Endothelial cell of umbilical vein (primary cell): ENCODE data around the gene ATP5MC2. TPM values are rescaled to one million over a fixed set of nuclear protein-coding genes. Genes with fewer than 3 reads are reported as not detected.
"Not testable (repeated sequence)": the region's sequence is repeated elsewhere in the genome, so short reads cannot be mapped to it uniquely, and the experiment has no call there.

Experiments
- BruUV-seq: library from RNA; stranded (reverse); fragments of 400-500 nt; replicated peaks from 2 replicates; lab custom pipeline; 2021; lab: Mats Ljungman, UMichigan
- CTCF ChIA-PET: fragments of 300-600, 350-600 bp; sonication (Branson Sonifier 250); formaldehyde crosslinking; loops from one replicate; lab custom pipeline; 2021; ENCODE audit warnings: antibody characterized with exemption, inconsistent platforms; lab: Charles Lee
- POLR2A ChIA-PET: fragments of 300-600, 350-600 bp; sonication (Branson Sonifier 250); formaldehyde crosslinking; loops from one replicate; lab custom pipeline; 2021; ENCODE audit warnings: antibody characterized with exemption, inconsistent platforms; lab: Charles Lee
- DNase-seq: peaks from one replicate; pipeline ENCODE4 v3.0.0-alpha.2; 2011; ENCODE audit warnings: low read depth, low spot score
- FAIRE-seq: peaks from 2 replicates; lab custom pipeline; 2011; peaks lifted over from hg19 to GRCh38; lab: Jason Lieb, UNC
- H2AFZ ChIP-seq: 2 replicates; pipeline ENCODE4 v1.6.0; 2012; ENCODE audit warnings: low read depth, low read length, control low read depth, inconsistent platforms
- H3K27ac ChIP-seq: 2 replicates; pipeline ENCODE4 v1.5.1; 2011; ENCODE audit warnings: low read depth, mild to moderate bottlenecking, control low read depth, low read length, moderate library complexity; ENCODE audit not compliant: insufficient read depth
- H3K27me3 ChIP-seq, 2 experiments: 2 replicates each; pipeline versions ENCODE4 v1.6.0 to v1.6.1; 2011; ENCODE audit warnings: low read length in 2 of 2, mixed read lengths in 1 of 2; ENCODE audit not compliant: control insufficient read depth in 2 of 2, insufficient read depth in 2 of 2
- H3K36me3 ChIP-seq, 2 experiments: 2 replicates in 1 of 2; 3 replicates in 1 of 2; pipeline ENCODE4 v1.5.1; 2011; ENCODE audit warnings: low read length in 2 of 2, mild to moderate bottlenecking in 1 of 2, moderate library complexity in 1 of 2; ENCODE audit not compliant: control insufficient read depth in 2 of 2, insufficient read depth in 2 of 2; ENCODE audit errors: extremely low read depth in 1 of 2
- H3K4me1 ChIP-seq: 3 replicates; pipeline ENCODE4 v1.5.1; 2011; ENCODE audit warnings: mild to moderate bottlenecking, low read length; ENCODE audit not compliant: control insufficient read depth, insufficient read depth; ENCODE audit errors: extremely low read depth
- H3K4me2 ChIP-seq: 2 replicates; pipeline ENCODE4 v1.6.1; 2011; ENCODE audit warnings: low read length, control low read depth, mixed read lengths; ENCODE audit not compliant: insufficient read depth
- H3K4me3 ChIP-seq, 3 experiments: fragments of 200-600 bp in 1 of 3; sonication (generic), shearing (Covaris generic) in 1 of 3; replicated peaks in 1 of 3; 2 replicates each; pipeline ENCODE4 v1.5.1; 2011 to 2016; ENCODE audit warnings: control low read depth in 3 of 3, low read length in 3 of 3, mild to moderate bottlenecking in 2 of 3, inconsistent platforms in 1 of 3, low read depth in 1 of 3, moderate library complexity in 1 of 3; ENCODE audit not compliant: insufficient read depth in 1 of 3
- H3K79me2 ChIP-seq: 2 replicates; pipeline ENCODE4 v1.6.0; 2012; ENCODE audit warnings: low read length, inconsistent platforms; ENCODE audit not compliant: control insufficient read depth, insufficient read depth
- H3K9ac ChIP-seq: replicated peaks from 2 replicates; pipeline ENCODE3; 2011; ENCODE audit warnings: low read length, control low read depth; ENCODE audit not compliant: insufficient read depth; ENCODE audit errors: extremely low read depth
- H3K9me1 ChIP-seq: replicated peaks from 3 replicates; pipeline ENCODE4 v1.6.0; 2011; ENCODE audit warnings: mild to moderate bottlenecking, low read length; ENCODE audit not compliant: control insufficient read depth, insufficient read depth; ENCODE audit errors: extremely low read depth
- H3K9me3 ChIP-seq: replicated peaks from 2 replicates; pipeline ENCODE4 v1.5.1; 2012; ENCODE audit warnings: low read length, inconsistent platforms; ENCODE audit not compliant: control insufficient read depth, insufficient read depth
- H4K20me1 ChIP-seq: replicated peaks from 2 replicates; pipeline ENCODE3; 2011; ENCODE audit warnings: mild to moderate bottlenecking, low read length; ENCODE audit not compliant: control insufficient read depth, insufficient read depth; ENCODE audit errors: extremely low read depth
- EZH2 ChIP-seq: IDR thresholded peaks from 2 replicates; pipeline ENCODE4 v1.6.1; 2012; ENCODE audit warnings: borderline replicate concordance, low read depth, mild to moderate bottlenecking, moderate library complexity, low read length, inconsistent platforms; ENCODE audit not compliant: severe bottlenecking
- FOS ChIP-seq: IDR thresholded peaks from 2 replicates; pipeline ENCODE4 v1.6.1; 2011; ENCODE audit warnings: mild to moderate bottlenecking, low read length, moderate library complexity, borderline replicate concordance; ENCODE audit not compliant: insufficient read depth
- GATA2 ChIP-seq: IDR thresholded peaks from 2 replicates; pipeline ENCODE4 v1.7.0; 2011; ENCODE audit warnings: low read depth, mild to moderate bottlenecking, moderate library complexity, mixed read lengths, low read length; ENCODE audit not compliant: insufficient read length, insufficient read depth
- POLR2A ChIP-seq: IDR thresholded peaks from 2 replicates; pipeline ENCODE4 v1.6.1; 2012; ENCODE audit warnings: low read depth, mild to moderate bottlenecking, control low read depth, low read length
- POLR2AphosphoS5 ChIP-seq: IDR thresholded peaks from 2 replicates; pipeline ENCODE4 v1.6.1; 2012; ENCODE audit warnings: low read depth, mild to moderate bottlenecking, control low read depth, low read length, moderate library complexity; ENCODE audit not compliant: insufficient read depth
- dilution Hi-C: fragments of 300-500 bp; cut with MboI; formaldehyde crosslinking; loops from one replicate; pipeline ENCODE4 v1.15.0; 2019; ENCODE audit warnings: low sequenced_read_pairs; ENCODE audit not compliant: extremely low pct_ligation_motif_present
- intact Hi-C: fragments of 100-400 bp; cut with micrococcal nuclease; formaldehyde crosslinking; loops from one replicate; pipeline ENCODE4 v1.10.0; 2022
- polyA plus RNA-seq, 4 experiments: library from polyadenylated mRNA; depleted of rRNA in 3 of 4; stranded (reverse) in 3 of 4; unstranded in 1 of 4; fragments of >200 nt; gene quantifications; 2 replicates each; pipeline versions ENCODE4 v1.2.1 to v1.2.3, GENCODE V29; 2011 to 2012; ENCODE audit warnings: missing spikeins in 1 of 4
- total RNA-seq: library from RNA; stranded (reverse); gene quantifications from 2 replicates; pipeline ENCODE4 v1.2.3, GENCODE V29; 2021

The ATP5MC2 gene
- total and polyA plus RNA-seq, 2 donors (not counting 3 experiments of a cell fraction or from before 2014, with no cell fraction given): 402 to 820 TPM

- Histone ChIP-seq H3K36me3 (no peaks in the 10 kb centered on the region), H3K27ac (no peak overlapping the region), H3K9me1 (no peaks in the 10 kb centered on the region), H3K27me3 (peaks cover 3 to 5% of the 10 kb centered on the region in 2 experiments), H3K79me2 (no peaks in the 10 kb centered on the region), H4K20me1 (no peaks in the 10 kb centered on the region), H2AFZ (no peak overlapping the region), H3K4me2 (no peak overlapping the region), H3K9me3 (no peaks in the 10 kb centered on the region), H3K4me1 (no peaks in the 10 kb centered on the region), H3K9ac (no peak overlapping the region), H3K4me3 (no peak overlapping the region)
- intact Hi-C loops: no loop called here
- no peak for TF ChIP-seq GATA2
- no peak for TF ChIP-seq EZH2
- no peak for TF ChIP-seq FOS
- TF ChIP-seq POLR2AphosphoS5: no peak
- no peak for TF ChIP-seq POLR2A
- no peak for DNase-seq
- no TSS peak for BruUV-seq
- ChIA-PET CTCF (no interaction called here), POLR2A (no interaction called here)
- dilution Hi-C loops: no loop called here
- no peak for FAIRE-seq
Observed at GRCh38 chr12:53683494-53683893, 7.6 kb upstream of the ATP5MC2 start.

DNA sequence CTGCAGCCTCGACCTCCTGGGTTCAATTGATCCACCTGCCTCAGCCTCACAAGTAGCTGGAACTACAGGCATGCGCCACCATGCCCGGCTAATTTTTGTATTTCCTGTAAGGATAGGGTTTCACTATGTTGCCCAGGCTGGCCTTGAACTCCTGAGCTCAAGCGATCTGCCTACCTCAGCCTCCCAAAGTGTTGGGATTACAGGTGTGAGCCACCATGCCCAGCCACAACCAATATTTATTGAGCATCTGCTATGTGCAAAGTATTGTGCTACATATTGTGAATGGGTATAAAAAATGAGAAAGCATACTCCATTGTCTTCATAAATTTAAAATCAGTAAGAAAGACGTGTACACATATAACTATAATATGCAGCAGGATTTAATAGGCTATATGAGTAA lies 4.2 kb upstream of the ATP5MC2 start:
- H3K36me3 ChIP-seq, POLR2A ChIA-PET, H3K27me3 ChIP-seq, H3K9me1 ChIP-seq, H3K4me3 ChIP-seq, H2AFZ ChIP-seq, H3K27ac ChIP-seq, intact Hi-C loops, dilution Hi-C loops, H3K9ac ChIP-seq, BruUV-seq, H3K4me2 ChIP-seq, H3K79me2 ChIP-seq, DNase-seq, FAIRE-seq, H3K9me3 ChIP-seq, H4K20me1 ChIP-seq: not testable (repeated sequence)
- H3K4me1 ChIP-seq: peaks cover 15% of the 10 kb centered on the region
- CTCF ChIA-PET: interaction anchor here (1.2 to 6.2 kb wide), 3 partner anchors 20 to 137 kb away, joined by 3 to 213 read pairs (median 4); no protein-coding TSS in a partner anchor
